HG03135 (cell line): Measurements from ENCODE around the gene RAB17.

Source experiments
- ATAC-seq: cut with Tn5 transposase; IDR thresholded peaks from one replicate; pipeline ENCODE4 v1.9.1; 2021; ENCODE audit warnings: mild to moderate bottlenecking, moderate library complexity; ENCODE audit not compliant: unreplicated experiment

RAB17 gene

DNA sequence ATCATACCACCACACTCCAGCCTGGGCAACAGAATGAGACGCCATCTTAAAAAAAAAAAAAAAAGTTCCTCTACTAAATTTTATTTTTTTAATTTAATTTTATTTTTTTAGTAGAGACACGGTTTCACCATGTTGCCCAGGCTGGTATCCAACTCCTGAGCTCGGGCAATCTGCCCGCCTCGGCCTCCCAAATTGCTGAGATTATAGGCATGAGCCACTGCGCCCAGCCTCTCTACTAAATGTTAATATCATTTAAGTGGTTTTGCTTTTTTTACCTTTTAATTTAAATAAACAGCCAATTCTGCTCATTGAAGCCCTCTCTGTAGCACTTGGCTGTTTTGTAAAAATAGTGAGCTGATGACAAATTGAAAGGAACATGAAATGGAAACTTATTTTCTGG lies 9.2 kb downstream of the RAB17 start:
- ATAC-seq: no peak

DNA sequence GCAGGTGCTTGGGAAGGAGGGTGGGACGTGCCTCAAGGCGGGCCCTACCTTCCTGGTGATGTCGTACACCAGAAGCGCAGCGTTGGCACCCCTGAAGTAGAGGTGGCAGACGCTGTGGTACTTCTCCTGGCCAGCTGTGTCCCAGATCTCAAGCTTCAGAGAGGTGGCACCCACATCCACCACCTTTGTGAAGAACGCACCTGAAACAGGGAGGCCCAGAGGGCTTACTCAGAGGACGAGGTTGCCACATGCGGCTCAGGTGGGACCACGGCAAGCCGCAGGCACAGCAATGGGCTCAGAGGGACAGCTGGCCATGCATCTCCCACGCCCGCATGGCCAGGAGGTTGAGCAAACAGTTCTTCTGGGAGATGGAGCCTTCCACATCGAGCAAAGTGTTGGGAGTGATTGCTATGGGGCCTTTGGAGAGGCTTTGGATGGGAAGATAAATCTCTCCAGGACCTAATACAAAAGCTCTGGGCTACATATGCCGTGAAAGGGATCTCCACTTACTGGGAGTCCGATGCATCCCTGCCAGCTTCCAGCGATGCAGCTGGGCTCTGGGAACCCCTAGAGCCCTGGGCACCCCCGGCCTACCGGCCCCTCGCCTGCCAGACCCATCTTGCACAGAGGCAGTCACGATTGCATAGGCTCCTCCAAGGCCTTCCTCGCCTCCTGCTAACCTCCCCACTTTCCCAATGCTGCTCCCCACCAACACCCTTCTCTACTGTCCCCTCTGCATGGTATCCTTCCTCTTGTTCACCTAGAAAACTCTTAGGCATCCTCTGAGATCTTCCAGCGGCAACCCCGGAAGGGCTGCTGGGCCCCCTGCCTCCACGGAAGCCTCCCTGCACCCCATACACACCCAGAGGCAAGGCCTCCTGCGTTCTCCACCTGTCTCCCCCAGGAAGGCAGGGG lies 12.3 kb downstream of the RAB17 start:
- ATAC-seq: no peak

GRCh38 chr2:237577458-237577857 lies 13.1 kb downstream of the RAB17 start:
- ATAC-seq: no peak

DNA sequence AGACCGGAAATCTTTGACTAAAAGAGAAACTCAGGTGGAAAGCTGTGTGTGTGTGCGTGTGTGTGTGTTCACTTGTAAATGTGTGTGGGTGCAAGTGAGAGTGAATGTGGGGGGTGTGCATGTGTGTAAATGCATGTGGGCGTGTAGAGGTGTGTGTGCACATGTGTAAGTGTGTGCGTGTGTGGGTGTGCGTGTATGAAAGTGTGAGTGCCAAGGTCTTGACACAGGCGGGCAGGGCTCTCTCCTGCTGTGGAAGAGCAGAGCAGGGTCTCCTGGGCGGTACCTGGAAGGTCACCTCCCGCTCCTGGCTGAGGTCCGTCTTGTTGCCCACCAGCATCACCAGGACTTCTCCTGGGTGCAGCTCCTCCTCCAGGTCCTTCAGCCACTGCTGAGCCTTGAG lies 13.6 kb downstream of the RAB17 start:
- no peak for ATAC-seq

DNA sequence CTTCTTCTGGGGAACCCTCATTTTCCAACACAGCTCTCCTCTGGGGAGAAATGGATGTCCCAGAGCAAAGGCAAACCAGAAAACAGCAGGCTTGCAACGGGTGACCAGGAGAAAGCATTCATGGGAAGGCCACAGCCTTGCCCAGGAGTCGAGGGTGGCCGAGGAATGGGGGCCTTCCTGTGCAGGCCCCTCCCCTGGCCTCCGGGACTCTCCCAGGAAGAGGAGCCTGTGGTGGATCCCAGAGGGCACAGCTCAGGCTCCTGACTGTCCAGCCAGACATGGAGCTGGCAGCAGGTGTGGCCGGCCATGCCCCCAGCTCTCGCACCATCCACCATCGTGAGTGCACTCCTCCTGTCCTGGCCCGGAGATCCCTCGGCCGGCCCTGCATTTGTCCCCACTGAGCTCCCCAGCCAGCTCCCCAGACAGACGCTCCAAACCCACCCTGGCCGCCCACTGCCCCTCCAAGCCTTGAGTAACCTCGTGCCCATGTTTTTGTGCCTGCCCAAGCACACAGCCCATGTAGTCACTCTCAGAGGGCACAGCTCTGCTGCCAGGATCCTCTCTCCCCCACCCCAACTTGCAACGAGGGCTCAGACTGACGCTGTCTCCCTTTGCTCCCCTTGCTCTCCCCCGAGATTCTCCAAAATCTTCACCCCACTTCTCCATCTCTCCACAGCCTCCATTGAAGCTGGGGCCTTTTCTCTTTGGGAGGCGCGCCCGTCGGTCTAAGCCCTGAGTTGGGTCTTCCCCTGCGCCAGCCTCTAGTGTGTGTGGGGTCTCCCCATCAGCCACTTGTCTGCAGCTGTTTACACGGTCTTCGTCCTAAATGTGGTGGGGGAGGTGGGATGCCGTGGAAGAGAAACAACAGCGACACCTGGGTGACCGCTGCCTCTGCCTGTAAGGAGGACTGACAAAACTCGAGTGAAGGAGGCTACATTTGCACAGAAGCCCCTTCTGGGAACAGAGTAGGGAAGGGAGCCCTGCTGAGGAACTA lies 14.4 kb downstream of the RAB17 start:
- no peak for ATAC-seq

DNA sequence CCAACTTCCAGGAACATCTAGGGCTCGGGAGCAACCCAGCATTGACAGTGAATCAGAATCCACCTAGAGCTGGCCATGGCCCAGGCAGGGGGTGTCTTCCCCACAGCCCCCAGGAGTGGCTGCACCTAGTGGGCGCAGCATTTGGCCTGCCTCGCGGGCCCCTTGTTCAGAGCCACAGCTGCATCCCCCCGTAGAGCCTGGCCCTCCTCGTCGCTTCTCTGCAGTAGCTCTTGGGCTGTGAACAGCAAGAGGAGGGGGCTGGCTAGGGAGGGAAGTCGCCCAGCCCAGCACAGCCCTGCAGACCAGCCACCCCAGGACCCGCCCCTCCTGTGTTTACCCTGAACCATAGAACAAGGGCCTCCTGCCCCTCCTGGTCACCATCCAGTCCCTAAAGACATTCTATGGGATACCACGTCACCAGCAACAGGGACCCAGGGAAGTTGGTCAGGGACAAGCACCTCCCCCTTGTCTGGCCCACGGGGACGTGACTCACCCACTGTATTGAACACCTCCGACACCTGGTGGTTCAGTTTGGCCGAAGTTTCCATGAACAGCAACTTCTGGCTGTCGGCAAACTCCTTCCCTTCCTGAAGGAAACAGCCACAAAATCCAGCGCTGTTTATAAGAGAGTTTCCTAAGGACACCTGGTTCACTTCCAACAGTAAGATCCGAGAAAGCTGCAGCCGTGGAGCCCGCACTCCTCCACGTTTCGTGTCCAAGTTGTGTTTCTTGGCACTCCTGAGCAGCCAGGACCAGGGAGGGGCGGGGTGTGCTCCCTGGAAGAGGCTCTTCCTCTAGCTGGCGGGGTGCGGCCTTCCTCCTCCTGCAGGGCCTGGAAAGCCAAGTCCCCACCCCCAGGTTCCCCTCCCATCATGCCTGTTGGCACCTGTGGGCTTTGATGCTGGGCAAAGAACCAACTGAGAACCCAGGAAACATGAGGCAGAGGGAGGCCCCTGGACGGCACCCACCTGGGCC lies 15.4 kb downstream of the RAB17 start:
- ATAC-seq: no peak

GRCh38 chr2:237574467-237574866 lies 16.1 kb downstream of the RAB17 start:
- no peak for ATAC-seq

- ATAC-seq: no peak
These were observed 16.7 kb downstream of the RAB17 start for GRCh38 chr2:237573721-237574415.

GRCh38 chr2:237572742-237573101 lies 17.8 kb downstream of the RAB17 start:
- ATAC-seq: no peak

GRCh38 chr2:237572021-237572741 lies 18.4 kb downstream of the RAB17 start:
- ATAC-seq: peak; percentile 64

GRCh38 chr2:237571551-237571950 lies 19.0 kb downstream of the RAB17 start:
- no peak for ATAC-seq

GRCh38 chr2:237570776-237571335 lies 19.7 kb downstream of the RAB17 start:
- no peak for ATAC-seq

DNA sequence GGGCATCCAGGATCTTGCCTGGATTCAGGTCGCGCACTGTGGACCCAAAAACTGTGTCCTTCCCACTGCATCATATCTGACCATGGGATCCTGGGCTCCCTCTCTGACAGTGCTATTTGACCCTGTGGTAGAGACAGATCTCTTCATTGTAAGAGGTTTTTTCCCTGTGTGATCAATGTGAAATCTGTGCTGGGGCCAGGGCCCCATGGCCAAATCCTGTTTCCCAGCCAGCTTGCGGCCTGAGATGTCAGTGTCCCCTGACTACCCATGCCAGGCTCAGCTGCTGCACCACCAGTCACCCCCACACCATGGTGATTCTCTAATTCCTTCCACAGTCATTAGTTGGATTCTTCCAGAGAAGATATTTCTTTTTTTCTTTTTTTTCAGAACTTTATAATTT lies 20.6 kb downstream of the RAB17 start:
- no peak for ATAC-seq

DNA sequence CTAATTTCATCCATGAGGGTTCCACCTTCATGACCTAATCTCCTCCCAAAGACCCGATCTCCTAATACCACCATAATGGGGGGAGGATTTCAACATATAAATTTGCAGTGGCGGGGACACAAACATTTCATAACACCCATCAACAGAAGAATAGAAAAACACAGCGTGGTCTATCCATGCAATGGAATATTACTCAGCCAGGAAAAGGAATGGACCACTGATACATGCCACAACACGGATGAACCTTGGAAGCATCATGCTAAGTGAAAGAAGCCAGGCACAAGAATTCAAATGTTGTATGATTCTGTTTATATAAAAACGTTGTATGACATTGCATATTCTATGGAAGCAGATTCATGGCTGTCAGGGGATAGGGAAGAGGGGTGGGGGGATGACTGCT lies 21.5 kb downstream of the RAB17 start:
- ATAC-seq: no peak

- no peak for ATAC-seq
These were observed 22.3 kb downstream of the RAB17 start for GRCh38 chr2:237568121-237568660.

DNA sequence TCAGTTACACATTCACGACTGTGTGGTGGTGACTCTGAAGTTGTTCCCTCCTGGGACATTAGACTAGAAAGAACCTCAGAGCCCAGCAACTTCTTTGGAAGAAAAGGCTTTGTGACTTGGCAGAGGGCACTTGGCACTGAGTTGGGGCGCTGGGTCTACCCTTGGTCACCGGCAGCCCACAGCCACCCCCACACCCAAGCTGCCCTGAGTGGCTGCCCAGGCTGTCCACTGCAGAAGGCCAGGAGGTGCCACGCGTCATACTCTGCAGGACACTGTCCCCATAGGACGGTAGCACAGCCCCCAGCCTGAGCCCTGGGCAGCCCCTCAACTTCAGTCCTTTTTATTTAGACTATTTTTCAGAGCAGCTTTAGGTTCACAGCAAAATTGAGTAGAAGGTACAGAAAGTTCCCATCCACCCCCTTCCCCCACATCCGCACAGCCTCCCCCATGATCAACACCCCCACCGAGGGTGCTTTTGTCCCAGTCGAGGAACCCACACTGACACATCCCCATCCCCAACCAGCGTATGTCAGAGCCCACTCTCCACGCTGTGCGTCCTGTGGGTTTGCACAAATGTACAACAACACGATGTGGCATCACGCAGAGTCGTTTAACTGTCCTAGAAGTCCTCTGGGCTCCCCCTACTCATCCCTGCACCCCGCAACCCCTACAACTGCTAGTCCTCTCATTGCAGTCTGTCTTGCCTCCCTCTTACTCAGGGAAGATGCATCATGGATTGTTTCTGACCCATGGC lies 23.1 kb downstream of the RAB17 start:
- no peak for ATAC-seq

GRCh38 chr2:237566401-237567235 lies 23.9 kb downstream of the RAB17 start, which contains the start of gene PRLH:
PRLH (plus strand) TSS chr2:237566574; CDS start chr2:237566574, 0 bp downstream.
- ATAC-seq: no peak
